Rectal smooth muscle tissue (tissue), 1 donor: ENCODE results near the gene SH2D2A.
A peak's percentile ranks its signal among the peaks of the same experiment; 100 is the strongest.
"Not testable (repeated sequence)": the region's sequence is repeated elsewhere in the genome, so short reads cannot be mapped to it uniquely, and the experiment has no call there.

ENCODE experiments used
- H3K27ac ChIP-seq: one replicate; pipeline ENCODE4 v1.7.0; 2013; ENCODE audit warnings: low read depth, low read length, inconsistent platforms
- H3K27me3 ChIP-seq: one replicate; pipeline ENCODE4 v1.7.0; 2013; ENCODE audit warnings: low read length; ENCODE audit not compliant: control insufficient read depth, insufficient read depth
- H3K36me3 ChIP-seq: one replicate; pipeline ENCODE4 v1.7.0; 2013; ENCODE audit warnings: low read length; ENCODE audit not compliant: control insufficient read depth, insufficient read depth
- H3K4me1 ChIP-seq: one replicate; pipeline ENCODE4 v1.7.0; 2013; ENCODE audit warnings: low read length; ENCODE audit not compliant: control insufficient read depth, insufficient read depth
- H3K4me3 ChIP-seq: one replicate; pipeline ENCODE4 v1.7.0; 2013; ENCODE audit warnings: low read length
- H3K9ac ChIP-seq: one replicate; pipeline ENCODE4 v1.7.0; 2013; ENCODE audit warnings: low read length

SH2D2A gene

DNA sequence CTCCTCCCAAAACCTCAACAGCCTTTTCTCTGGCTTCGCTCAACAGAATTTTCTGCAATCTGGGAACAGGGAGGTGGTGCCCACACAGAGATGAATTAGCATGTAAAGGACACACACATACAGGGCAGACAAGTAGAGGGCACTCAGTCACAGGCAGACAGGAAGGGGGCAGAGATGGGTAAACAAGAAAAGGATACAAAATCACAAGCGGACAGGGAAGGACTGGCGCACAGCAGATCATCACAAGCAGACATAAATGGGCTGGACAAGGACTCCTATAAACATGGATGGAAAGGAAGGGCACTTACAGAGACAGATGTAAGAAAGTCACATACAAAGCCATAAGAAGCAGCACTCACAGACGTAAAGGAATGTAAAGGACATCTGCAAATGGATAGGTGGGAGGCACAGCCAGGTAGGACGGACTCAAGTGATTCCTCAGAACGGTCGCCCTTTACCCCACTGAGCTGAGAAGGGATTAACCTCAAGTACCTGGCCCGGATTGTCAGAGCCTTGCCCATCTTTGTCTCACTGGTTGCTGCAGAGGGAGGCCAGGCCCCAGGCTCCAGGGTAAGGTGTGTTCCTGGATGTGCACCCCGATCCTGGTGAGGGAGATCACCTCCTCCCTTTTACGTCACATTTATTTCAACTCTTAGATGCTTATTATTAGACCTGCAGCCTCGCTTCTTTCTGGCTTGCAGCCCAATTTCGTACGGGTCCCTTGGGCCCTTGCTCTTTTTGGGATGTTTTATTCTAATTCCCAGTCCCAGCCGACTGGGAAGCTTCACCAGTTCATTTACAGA is 50.1 kb downstream of the SH2D2A start:
- Histone ChIP-seq H3K4me3 (peak overlapping the region; percentile 85), H3K9ac (peak overlapping the region; percentile 54), H3K27ac (peak overlapping the region; percentile 95), H3K36me3 (peaks cover 8% of the 10 kb centered on the region), H3K27me3 (no peaks in the 10 kb centered on the region), H3K4me1 (peaks cover 24% of the 10 kb centered on the region)

GRCh38 chr1:156765666-156766065 is 51.0 kb downstream of the SH2D2A start:
- H3K9ac ChIP-seq = no peak overlapping the region
- peaks cover under 1% of the 10 kb centered on the region for H3K36me3 ChIP-seq
- no peak overlapping the region for H3K4me3 ChIP-seq
- no peaks in the 10 kb centered on the region for H3K27me3 ChIP-seq
- no peak overlapping the region for H3K27ac ChIP-seq
- peaks cover 17% of the 10 kb centered on the region for H3K4me1 ChIP-seq

- not testable (repeated sequence) for H3K9ac ChIP-seq, H3K27me3 ChIP-seq, H3K4me3 ChIP-seq, H3K27ac ChIP-seq, H3K36me3 ChIP-seq
- H3K4me1 ChIP-seq = peaks cover 17% of the 10 kb centered on the region
These were observed 51.5 kb downstream of the SH2D2A start for GRCh38 chr1:156765136-156765535.

- Histone ChIP-seq H3K27ac (no peak overlapping the region), H3K9ac (no peak overlapping the region), H3K4me1 (no peaks in the 10 kb centered on the region), H3K36me3 (no peaks in the 10 kb centered on the region), H3K4me3 (no peak overlapping the region), H3K27me3 (no peaks in the 10 kb centered on the region)
These were observed 55.9 kb downstream of the SH2D2A start for GRCh38 chr1:156760796-156761104.

DNA sequence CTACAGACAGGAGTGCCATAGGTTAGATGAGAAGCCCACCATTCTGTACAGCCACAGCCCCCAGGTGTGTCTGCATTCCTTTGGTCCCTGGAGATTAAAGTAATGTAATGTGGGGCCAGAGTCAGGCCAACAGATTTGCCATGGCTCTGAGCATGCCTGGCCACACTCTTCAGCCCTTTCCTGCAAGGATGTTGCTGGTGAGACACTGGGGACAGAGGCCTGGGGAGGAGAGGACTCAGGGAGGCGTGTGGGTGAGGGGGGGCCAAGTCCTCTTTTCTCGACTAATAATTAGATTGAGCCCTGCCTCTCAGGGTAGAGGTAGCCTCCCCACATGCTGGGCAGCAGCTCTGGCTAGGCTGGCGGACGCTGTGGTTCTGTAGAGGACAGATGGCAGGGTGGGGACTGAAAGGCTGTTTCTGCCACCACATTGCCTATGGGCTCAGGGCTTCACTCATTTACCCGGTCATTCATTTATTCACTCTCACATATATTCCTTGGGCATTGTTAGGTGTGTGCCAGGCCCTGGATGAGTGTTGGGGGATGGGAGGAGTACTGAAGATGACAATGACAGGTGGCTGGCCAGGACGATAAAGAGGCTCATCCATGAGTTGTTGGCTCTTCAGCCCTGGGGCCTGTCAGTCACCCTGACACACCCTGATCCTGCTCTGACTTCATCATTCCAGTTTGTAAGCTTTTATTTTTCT is 56.4 kb downstream of the SH2D2A start:
- Histone ChIP-seq H3K36me3 (no peaks in the 10 kb centered on the region), H3K27me3 (no peaks in the 10 kb centered on the region), H3K4me3 (no peak overlapping the region), H3K9ac (no peak overlapping the region), H3K4me1 (no peaks in the 10 kb centered on the region), H3K27ac (no peak overlapping the region)

DNA sequence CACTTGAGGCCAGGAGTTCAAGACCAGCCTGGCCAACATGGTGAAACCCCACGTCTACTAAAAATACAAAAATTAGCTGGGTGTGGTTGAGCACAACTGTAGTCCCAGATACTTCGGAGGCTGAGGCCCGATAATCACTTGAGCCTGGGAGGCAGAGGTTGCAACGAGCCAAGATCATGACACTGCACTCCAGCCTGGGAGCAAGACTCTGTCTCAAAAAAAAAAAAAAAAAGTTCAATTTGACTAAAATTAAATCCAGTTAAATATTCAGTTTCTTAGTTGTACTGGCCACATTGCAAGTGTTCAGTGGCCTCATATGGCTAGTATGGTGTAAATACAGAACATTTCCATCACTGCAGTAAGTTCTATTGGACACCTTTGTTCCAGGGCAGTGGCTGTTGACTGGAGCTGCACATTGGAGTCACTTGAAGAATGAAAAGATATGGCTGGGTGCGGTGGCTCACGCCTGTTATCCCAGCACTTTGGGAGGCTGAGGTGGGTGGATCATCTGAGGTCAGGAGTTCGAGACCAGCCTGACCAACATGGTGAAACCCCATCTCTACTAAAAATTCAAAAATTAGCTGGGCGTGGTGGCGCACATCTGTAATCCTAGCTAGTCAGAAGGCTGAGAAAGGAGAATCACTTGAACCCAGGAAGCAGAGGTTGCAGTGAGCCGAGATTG is 58.9 kb downstream of the SH2D2A start:
- H3K9ac ChIP-seq, H3K27ac ChIP-seq, H3K4me3 ChIP-seq, H3K27me3 ChIP-seq, H3K4me1 ChIP-seq, H3K36me3 ChIP-seq: not testable (repeated sequence)

- Histone ChIP-seq H3K27me3 (no peaks in the 10 kb centered on the region), H3K4me3 (no peak overlapping the region), H3K4me1 (peaks cover 9% of the 10 kb centered on the region), H3K27ac (no peak overlapping the region), H3K36me3 (no peaks in the 10 kb centered on the region), H3K9ac (no peak overlapping the region)
These were observed 60.3 kb downstream of the SH2D2A start for GRCh38 chr1:156756355-156756754.
